Measurements from ENCODE around the gene WRNIP1. TPM values are rescaled to one million over a fixed set of nuclear protein-coding genes. Genes with fewer than 3 reads are reported as not detected.

WRNIP1 gene
- total RNA-seq, 1 experiment from 2014 or later: 36.3 TPM

DNA sequence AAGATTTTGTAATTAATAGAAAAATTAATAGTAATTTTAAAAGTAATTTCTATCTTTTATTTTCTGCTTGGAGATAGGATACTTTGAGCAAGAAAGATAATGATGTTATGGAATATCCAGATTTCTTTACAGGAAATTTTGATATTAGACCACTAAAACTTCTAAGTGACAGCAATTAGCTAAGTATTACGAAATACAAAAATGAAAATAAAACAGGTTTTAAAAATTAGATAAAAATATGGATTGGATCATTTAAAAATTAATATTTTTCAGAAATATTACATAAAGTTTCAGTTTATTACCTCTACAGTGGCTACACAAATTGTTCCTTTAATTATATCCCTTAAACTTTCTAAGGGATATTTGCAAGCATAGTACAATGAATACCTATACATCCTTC, 10.3 kb upstream of the WRNIP1 start:
- TF ChIP-seq JAZF1 (CRISPR knock-in tag; IDR thresholded peaks at IDR 0.05) (no peak), ZNF317 (CRISPR knock-in tag; IDR thresholded peaks at IDR 0.05; ENCODE audit: borderline replicate concordance, low read depth) (no peak), ELF4 (CRISPR knock-in tag; IDR thresholded peaks at IDR 0.05; ENCODE audit: low read depth) (no peak), CREM (CRISPR knock-in tag; IDR thresholded peaks at IDR 0.05) (no peak), OVOL2 (CRISPR knock-in tag; IDR thresholded peaks at IDR 0.05; ENCODE audit: borderline replicate concordance) (no peak), IRF1 (CRISPR knock-in tag; IDR thresholded peaks at IDR 0.05) (no peak), EMX1 (CRISPR knock-in tag; IDR thresholded peaks at IDR 0.05) (no peak), ATF1 (CRISPR knock-in tag; IDR thresholded peaks at IDR 0.05) (no peak)
- TF ChIP-seq, protein P1, sequence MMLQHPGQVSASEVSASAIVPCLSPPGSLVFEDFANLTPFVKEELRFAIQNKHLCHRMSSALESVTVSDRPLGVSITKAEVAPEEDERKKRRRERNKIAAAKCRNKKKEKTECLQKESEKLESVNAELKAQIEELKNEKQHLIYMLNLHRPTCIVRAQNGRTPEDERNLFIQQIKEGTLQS (CRISPR knock-in tag; conservative IDR thresholded peaks at IDR 0.05): no peak
- TF ChIP-seq, protein P2, sequence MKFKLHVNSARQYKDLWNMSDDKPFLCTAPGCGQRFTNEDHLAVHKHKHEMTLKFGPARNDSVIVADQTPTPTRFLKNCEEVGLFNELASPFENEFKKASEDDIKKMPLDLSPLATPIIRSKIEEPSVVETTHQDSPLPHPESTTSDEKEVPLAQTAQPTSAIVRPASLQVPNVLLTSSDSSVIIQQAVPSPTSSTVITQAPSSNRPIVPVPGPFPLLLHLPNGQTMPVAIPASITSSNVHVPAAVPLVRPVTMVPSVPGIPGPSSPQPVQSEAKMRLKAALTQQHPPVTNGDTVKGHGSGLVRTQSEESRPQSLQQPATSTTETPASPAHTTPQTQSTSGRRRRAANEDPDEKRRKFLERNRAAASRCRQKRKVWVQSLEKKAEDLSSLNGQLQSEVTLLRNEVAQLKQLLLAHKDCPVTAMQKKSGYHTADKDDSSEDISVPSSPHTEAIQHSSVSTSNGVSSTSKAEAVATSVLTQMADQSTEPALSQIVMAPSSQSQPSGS (CRISPR knock-in tag; IDR thresholded peaks at IDR 0.05; ENCODE audit: borderline replicate concordance, low read depth): no peak
- Mint-ChIP-seq H3K4me1 (0 out of 2 replicates have a peak, but pooled peaks cover under 1% of the 10 kb centered on the region), H3K27ac (no peak overlapping the region), H3K4me3 (no peak overlapping the region), H3K9me3 (peaks cover 6% of the 10 kb centered on the region; the same call in 1 of the 2 replicates), H3K36me3 (no peaks in the 10 kb centered on the region), H3K27me3 (ENCODE audit: low read depth) (no peaks in the 10 kb centered on the region)
- ChIA-PET POLR2A (no interaction called here), CTCF (interaction anchor here (1.0 kb wide), 1 partner anchor 17 kb away, joined by 3 read pairs; no protein-coding TSS in a partner anchor)
- DNase-seq (ENCODE audit: low spot score) (no peak), ATAC-seq (no peak)

GRCh38 chr6:2755456-2755855, 9.7 kb upstream of the WRNIP1 start:
- no peaks in the 10 kb centered on the region for H3K4me1 Mint-ChIP-seq
- ChIA-PET POLR2A (no interaction called here), CTCF (interaction anchor here (1.0 kb wide), 1 partner anchor 17 kb away, joined by 3 read pairs; no protein-coding TSS in a partner anchor)
- no peak for ATAC-seq
- H3K9me3 Mint-ChIP-seq: peaks cover 10% of the 10 kb centered on the region
- TF ChIP-seq SMAD3 (CRISPR knock-in tag; IDR thresholded peaks at IDR 0.05; ENCODE audit: borderline replicate concordance): no peak
- TF ChIP-seq NR1H2 (CRISPR knock-in tag; IDR thresholded peaks at IDR 0.05): no peak
- no peak for TF ChIP-seq ZMAT4 (CRISPR knock-in tag; IDR thresholded peaks at IDR 0.05)
- no peak for TF ChIP-seq AR (CRISPR knock-in tag; IDR thresholded peaks at IDR 0.05)
- no peak for TF ChIP-seq ATF1 (CRISPR knock-in tag; IDR thresholded peaks at IDR 0.05)
- TF ChIP-seq, protein P3, sequence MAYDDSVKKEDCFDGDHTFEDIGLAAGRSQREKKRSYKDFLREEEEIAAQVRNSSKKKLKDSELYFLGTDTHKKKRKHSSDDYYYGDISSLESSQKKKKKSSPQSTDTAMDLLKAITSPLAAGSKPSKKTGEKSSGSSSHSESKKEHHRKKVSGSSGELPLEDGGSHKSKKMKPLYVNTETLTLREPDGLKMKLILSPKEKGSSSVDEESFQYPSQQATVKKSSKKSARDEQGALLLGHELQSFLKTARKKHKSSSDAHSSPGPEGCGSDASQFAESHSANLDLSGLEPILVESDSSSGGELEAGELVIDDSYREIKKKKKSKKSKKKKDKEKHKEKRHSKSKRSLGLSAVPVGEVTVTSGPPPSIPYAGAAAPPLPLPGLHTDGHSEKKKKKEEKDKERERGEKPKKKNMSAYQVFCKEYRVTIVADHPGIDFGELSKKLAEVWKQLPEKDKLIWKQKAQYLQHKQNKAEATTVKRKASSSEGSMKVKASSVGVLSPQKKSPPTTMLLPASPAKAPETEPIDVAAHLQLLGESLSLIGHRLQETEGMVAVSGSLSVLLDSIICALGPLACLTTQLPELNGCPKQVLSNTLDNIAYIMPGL (CRISPR knock-in tag; IDR thresholded peaks at IDR 0.05): no peak
- TF ChIP-seq, protein P4, sequence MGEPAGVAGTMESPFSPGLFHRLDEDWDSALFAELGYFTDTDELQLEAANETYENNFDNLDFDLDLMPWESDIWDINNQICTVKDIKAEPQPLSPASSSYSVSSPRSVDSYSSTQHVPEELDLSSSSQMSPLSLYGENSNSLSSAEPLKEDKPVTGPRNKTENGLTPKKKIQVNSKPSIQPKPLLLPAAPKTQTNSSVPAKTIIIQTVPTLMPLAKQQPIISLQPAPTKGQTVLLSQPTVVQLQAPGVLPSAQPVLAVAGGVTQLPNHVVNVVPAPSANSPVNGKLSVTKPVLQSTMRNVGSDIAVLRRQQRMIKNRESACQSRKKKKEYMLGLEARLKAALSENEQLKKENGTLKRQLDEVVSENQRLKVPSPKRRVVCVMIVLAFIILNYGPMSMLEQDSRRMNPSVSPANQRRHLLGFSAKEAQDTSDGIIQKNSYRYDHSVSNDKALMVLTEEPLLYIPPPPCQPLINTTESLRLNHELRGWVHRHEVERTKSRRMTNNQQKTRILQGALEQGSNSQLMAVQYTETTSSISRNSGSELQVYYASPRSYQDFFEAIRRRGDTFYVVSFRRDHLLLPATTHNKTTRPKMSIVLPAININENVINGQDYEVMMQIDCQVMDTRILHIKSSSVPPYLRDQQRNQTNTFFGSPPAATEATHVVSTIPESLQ (CRISPR knock-in tag; IDR thresholded peaks at IDR 0.05): no peak
- TF ChIP-seq TEAD1 (CRISPR knock-in tag; IDR thresholded peaks at IDR 0.05): no peak
- TF ChIP-seq GRHL2 (CRISPR knock-in tag; IDR thresholded peaks at IDR 0.05; ENCODE audit: insufficient replicate concordance, severe bottlenecking): no peak
- TF ChIP-seq TCF7 (CRISPR knock-in tag; IDR thresholded peaks at IDR 0.05; ENCODE audit: low read depth): no peak
- no peak for TF ChIP-seq ZNF232 (CRISPR knock-in tag; IDR thresholded peaks at IDR 0.05)
- TF ChIP-seq E2F5 (CRISPR knock-in tag; IDR thresholded peaks at IDR 0.05): no peak
- no peak for TF ChIP-seq PRRX2 (CRISPR knock-in tag; IDR thresholded peaks at IDR 0.05)
- no peak for TF ChIP-seq GABPB1 (CRISPR knock-in tag; IDR thresholded peaks at IDR 0.05)
- no peak overlapping the region for H3K27ac Mint-ChIP-seq
- no peak overlapping the region for H3K4me3 Mint-ChIP-seq
- H3K27me3 Mint-ChIP-seq (ENCODE audit: low read depth): no peaks in the 10 kb centered on the region
- DNase-seq (ENCODE audit: low spot score): no peak
- H3K36me3 Mint-ChIP-seq: no peaks in the 10 kb centered on the region

Data from WTC11 (cell line).